Posterior cingulate gyrus (tissue), 11 donors: ENCODE measurements around the gene MINPP1.
"Not testable (repeated sequence)": the region's sequence is repeated elsewhere in the genome, so short reads cannot be mapped to it uniquely, and the experiment has no call there.

Source experiments
- DNase-seq, 10 donors: peaks; one replicate each; pipeline versions ENCODE4 v3.0.0 to v3.0.0-alpha.2; 2020 to 2021; ENCODE audit warnings: mixed read lengths in 3 of 10
- intact Hi-C: fragments of 100-400 bp; cut with DNase I; formaldehyde crosslinking; loops from one replicate; pipeline ENCODE4 v1.15.1; 2023

MINPP1 gene

DNA sequence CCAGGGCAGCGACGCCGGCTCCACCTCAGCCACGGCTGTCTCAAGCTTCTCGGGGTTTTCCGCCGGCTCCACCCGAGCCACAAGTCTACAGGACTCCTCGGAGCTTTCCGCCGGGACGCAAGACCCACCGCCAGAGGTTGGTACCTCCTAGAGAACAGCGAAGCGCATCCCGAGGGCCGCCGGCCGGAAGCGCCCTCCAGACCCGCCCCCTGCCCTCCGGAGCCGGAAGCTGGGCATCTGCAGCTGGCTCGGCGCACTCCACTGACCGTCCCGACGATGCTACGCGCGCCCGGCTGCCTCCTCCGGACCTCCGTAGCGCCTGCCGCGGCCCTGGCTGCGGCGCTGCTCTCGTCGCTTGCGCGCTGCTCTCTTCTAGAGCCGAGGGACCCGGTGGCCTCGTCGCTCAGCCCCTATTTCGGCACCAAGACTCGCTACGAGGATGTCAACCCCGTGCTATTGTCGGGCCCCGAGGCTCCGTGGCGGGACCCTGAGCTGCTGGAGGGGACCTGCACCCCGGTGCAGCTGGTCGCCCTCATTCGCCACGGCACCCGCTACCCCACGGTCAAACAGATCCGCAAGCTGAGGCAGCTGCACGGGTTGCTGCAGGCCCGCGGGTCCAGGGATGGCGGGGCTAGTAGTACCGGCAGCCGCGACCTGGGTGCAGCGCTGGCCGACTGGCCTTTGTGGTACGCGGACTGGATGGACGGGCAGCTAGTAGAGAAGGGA lies at the start of gene MINPP1:
MINPP1 (plus strand) TSS at position 254 of the 726 bp plus-strand sequence; CDS start at position 277, 23 bp downstream.
- intact Hi-C loops: no loop called here
- DNase-seq: peak; percentile 76 to 98 (median 87)

- DNase-seq, intact Hi-C loops: not testable (repeated sequence)
Measured at GRCh38 chr10:87456586-87457220, 48.0 kb upstream of the MINPP1 start.

- intact Hi-C loops, DNase-seq: not testable (repeated sequence)
Measured at GRCh38 chr10:87461751-87462150, 42.9 kb upstream of the MINPP1 start.

DNA sequence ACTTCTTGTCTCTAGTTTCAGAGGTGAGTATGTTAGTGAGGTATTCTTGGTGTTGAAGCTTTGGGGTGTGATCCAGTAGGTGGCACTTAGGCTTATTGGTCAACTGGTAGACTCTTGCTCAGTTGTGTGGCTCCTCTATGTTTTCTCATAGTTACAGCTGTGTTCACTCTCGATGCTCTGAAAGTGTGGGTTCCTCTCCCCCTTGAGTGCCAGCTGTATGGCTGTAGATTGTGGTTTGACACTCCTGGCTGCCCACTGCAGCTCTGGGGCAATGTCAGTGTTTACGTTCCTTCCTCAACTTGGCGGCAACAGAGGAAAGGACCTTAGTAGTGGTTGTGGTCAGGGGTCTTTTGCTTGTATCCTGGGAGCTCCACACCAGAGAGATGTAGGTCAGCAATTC lies 37.8 kb upstream of the MINPP1 start:
- DNase-seq, intact Hi-C loops: not testable (repeated sequence)

DNA sequence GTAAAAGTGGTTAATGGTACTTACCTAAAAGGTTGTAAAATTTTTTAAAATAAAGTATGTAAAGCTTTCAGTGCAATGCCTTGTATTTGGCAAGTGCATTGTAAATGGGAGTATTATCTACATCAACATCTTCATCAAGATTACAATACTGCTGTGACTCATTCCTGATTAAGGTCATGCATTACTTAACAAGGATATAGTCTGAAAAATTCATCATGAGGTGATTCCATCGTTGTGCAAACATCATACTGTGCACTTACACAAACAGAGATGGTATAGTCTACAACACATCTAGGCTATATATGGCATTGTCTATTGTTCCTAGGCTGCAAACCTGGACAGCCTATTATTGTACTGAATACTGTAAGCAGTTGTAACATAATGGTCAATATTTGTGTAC lies 16.0 kb upstream of the MINPP1 start:
- DNase-seq, intact Hi-C loops: not testable (repeated sequence)

DNA sequence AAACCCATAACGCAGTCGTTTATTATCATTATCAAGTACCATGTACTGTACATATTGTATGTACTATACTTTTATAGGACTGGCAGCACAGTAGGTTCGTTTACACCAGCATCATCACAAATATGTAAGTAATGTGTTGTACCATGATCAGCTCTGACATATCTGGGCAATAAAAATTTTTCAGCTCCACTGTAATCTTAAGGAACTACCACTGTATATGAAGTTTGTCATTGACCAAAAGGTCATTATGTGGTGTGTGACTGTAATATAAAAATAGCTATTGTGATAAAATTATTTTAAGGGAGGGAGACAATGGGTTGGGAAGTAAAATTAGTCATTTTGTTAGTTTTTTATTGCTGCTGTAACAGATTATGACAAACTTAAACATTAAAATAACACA lies 14.4 kb upstream of the MINPP1 start:
- DNase-seq, intact Hi-C loops: not testable (repeated sequence)

DNA sequence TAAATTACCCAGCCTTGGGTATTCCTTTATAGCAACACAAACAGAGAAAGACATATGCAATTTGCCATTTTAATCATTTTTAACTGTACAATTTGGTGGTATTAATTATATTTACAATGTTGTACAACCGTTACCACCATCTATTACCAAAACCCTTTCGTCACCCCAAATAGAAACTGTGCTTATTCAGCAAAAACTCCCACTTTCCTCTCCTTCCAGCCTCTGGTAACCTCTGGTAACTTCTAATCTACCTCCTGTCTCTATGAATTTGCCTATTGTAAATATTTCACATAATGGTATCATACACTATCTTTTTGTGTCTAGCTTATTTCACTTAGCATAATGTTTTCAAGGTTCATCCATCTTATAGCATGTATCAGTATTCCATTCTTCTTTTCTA lies 12.2 kb upstream of the MINPP1 start:
- intact Hi-C loops: not testable (repeated sequence)

DNA sequence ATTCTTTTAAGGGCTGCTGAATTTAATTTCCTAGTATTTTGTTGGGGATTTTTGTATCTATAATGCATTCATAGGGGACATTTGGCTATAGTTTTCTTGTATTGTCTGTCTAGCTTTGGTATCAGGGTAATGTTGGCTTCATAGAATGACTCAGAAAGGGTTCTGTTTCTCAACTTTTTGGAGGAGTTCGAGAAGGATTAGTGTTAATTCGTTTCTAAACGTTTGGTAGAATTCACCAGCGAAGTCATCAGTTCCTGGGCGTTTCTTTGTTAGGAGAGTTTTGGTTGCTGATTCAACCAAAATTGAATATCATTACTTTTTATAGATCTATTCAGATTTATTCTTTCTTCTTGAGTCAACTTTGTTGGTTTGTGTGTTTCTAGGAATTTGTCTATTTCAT lies 9.2 kb upstream of the MINPP1 start:
- intact Hi-C loops, DNase-seq: not testable (repeated sequence)

More for the DNA sequence above, 12.2 kb upstream of the MINPP1 start:
- not testable (repeated sequence) for DNase-seq

- intact Hi-C loops, DNase-seq: not testable (repeated sequence)
Measured at GRCh38 chr10:87497386-87497785, 7.3 kb upstream of the MINPP1 start.

DNA sequence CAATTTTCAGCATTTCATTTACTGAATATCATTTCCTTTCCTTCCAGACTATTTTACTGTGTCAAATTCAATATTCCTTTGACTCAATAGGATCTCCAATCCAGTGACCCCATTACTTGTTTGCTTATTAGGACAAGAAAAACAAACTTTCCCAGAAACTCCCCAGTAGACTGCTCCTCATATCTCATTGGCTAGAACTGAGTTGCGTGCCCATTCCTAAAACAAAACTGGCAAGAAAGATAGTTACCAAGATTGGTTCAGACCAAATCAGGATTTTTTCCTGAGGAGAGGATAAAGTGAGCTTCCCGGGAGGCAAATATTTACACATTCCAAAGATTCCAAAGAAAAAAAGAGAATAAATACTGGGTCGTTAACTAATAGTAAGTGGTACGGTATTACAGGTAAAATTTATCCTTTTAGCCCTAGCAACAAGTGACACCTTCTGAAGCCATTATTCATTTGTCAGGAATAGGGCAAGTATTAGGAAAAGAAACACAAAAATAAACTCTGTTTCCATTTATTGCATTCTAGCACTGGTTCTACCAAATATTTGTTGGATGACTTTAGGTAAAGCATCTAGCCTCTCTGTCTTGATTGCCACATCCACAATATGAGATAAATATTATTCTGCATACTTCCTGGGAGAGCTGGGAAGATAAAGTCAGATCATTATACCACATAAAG lies 6.4 kb upstream of the MINPP1 start:
- DNase-seq, intact Hi-C loops: not testable (repeated sequence)

- intact Hi-C loops: no loop called here
Measured at GRCh38 chr10:87500646-87501048, 4.0 kb upstream of the MINPP1 start.

GRCh38 chr10:87503401-87503800 lies 1.3 kb upstream of the MINPP1 start:
- no peak for DNase-seq
- intact Hi-C loops: no loop called here

More at GRCh38 chr10:87500646-87501048, 4.0 kb upstream of the MINPP1 start:
- no peak for DNase-seq

DNA sequence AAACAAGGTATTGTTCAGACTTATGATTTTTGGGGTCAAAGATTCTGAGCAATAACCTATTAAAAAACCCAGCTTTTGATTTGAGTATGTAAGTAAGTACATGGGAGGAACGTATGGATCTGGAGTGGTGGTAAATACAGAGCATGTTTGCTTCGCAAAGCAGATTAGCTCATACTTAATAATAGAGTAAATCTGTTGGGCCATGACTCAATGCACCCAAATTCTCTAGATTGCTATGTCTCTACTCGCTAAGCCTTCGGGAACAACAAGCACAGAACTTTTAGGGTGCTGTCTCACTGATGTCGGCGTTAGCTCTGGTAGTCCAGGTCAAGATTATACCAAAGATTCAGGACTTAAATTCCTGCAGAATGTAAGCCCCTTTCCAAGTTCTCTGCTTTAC lies 807 bp upstream of the MINPP1 start:
- intact Hi-C loops: no loop called here
- DNase-seq: no peak

GRCh38 chr10:87504307-87504639 lies 420 bp upstream of the MINPP1 start:
- intact Hi-C loops: no loop called here
- DNase-seq: no peak

DNA sequence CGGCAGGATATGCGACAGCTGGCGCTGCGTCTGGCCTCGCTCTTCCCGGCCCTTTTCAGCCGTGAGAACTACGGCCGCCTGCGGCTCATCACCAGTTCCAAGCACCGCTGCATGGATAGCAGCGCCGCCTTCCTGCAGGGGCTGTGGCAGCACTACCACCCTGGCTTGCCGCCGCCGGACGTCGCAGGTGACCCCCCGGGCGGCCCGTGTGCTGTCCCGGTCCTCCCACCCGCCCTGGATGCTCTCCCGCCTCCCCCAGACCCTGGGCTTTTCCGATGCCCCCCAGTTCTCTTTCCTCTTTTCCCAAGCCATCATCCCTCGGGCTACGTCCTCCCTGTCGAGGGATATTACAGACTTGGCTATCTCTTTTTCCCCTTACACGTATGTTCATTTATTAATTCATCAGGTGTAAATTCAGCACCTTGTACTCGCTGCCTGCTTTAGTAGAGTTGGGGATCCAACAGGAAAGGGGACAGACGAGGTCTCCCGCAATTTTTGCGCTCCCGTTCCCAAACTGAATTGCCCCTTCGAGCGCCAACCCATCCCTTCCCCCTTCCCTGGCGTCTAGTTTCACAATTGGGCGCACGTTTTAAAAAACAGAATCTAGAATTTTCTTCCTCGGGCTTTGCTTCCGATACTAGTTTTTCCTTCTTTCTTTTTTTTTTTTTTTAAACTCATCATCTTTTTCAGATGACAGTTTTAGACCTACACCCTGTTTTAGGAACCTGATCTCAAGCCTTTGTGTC lies 846 bp downstream of the MINPP1 start:
- intact Hi-C loops: no loop called here
- DNase-seq: peak in 8 of 10 donors; percentile 19 to 93 (median 60)

- intact Hi-C loops: no loop called here
- no peak for DNase-seq
Measured at GRCh38 chr10:87506956-87507355, 2.3 kb downstream of the MINPP1 start.

- intact Hi-C loops: no loop called here
- DNase-seq: no peak
Measured at GRCh38 chr10:87507879-87508483, 3.3 kb downstream of the MINPP1 start.

DNA sequence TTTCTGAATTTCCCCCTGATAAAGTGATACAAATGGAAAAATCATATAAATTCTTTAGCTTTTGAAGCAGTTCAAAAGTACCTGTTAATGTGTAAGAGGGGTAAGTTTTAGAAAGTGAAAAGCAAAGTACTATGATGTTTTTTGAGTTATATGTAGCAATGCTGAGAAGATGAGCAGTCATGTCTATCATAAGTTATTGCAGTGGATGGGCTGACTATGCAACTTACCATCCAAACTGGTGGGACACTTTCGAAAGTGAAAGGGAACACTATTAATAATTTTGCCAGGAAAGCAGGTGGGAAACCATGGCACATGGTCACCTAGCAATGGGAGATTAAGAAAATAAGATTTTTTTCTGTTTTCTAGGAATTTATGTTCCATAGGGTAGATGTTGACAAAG lies 4.1 kb downstream of the MINPP1 start:
- DNase-seq: no peak

DNA sequence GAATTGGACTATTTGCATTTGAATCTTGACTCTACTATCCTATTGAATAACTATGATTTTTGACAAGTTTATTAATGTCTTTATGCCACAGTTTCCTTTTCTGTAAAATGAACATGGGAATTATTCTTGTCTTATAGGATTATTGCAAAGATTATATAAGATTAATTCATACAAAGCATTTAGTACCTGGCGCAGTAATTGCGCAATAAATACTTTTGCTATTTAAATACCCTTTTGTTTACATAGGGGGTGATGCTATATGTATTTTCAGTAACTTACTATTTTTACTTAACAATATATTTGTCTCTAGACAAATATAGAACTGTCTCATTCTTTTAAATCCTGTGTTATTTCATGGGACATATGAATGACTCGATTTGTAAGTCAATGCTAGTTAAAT lies 5.3 kb downstream of the MINPP1 start:
- DNase-seq: no peak
- intact Hi-C loops: no loop called here

More for the DNA sequence above, 4.1 kb downstream of the MINPP1 start:
- intact Hi-C loops: no loop called here

DNA sequence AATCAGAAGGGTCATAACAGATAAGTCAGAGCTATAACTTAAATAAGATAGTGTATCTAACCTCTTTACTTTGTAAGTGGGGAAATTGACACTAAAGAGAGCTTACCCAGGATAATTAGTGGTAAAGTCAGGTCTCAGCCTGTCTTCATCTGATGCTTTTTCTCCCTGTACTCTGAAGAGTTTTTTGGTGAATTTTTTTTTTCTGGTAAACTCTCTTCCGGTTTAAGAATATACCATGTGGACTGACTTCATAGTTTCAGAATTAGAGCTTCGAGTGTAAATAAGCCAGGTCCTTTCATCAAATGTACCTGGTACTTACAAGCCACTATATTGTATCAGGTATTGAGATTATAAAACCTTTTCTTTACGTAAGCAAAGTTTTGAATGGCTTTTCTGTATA lies 6.8 kb downstream of the MINPP1 start:
- intact Hi-C loops: no loop called here
- DNase-seq: no peak
